H1 (cell line): Measurements from ENCODE around the gene MAPT. TPM values are rescaled to one million over a fixed set of nuclear protein-coding genes. Genes with fewer than 3 reads are reported as not detected.

Experiments used
- POU5F1 ChIP-seq: IDR thresholded peaks from 2 replicates; pipeline ENCODE4 v1.6.1; 2011; ENCODE audit warnings: low read depth, mild to moderate bottlenecking, low read length, moderate library complexity
- RFX5 ChIP-seq: IDR thresholded peaks from 2 replicates; pipeline ENCODE4 v1.6.1; 2011; ENCODE audit warnings: low read depth, low read length, improper control_type of control experiment, borderline replicate concordance
- SIN3A ChIP-seq, 2 experiments: IDR thresholded peaks in 1 of 2; conservative IDR thresholded peaks in 1 of 2; 2 replicates each; pipeline ENCODE4 v1.6.1; 2011 to 2012; ENCODE audit warnings: low read length in 2 of 2, improper control_type of control experiment in 1 of 2, low read depth in 1 of 2, mild to moderate bottlenecking in 1 of 2
- SP2 ChIP-seq: IDR thresholded peaks from 2 replicates; pipeline ENCODE4 v1.6.1; 2012; ENCODE audit warnings: mild to moderate bottlenecking, low read length, inconsistent platforms
- polyA plus RNA-seq, 7 experiments: library from polyadenylated mRNA; depleted of rRNA in 3 of 7; stranded (reverse) in 5 of 7; unstranded in 2 of 7; fragments of >200 nt in 5 of 7; fragments of 200-250 nt in 2 of 7; gene quantifications; 1 replicate in 5 of 7; 2 replicates in 1 of 7; 4 replicates in 1 of 7; pipeline versions ENCODE4 v1.2.1 to v1.2.3, GENCODE V29; 2011 to 2013; ENCODE audit warnings: missing spikeins in 2 of 7, mixed read lengths in 2 of 7
- total RNA-seq: library from RNA; stranded (reverse); fragmentation: NEBNext Ultra II Directional; extraction: Animal tissue kit (Norgen Biotek cat#: 25700); gene quantifications from 2 replicates; pipeline ENCODE4 v1.2.1, GENCODE V29; 2021

MAPT gene
- total and polyA plus RNA-seq, 2 of the 8 experiments (the other 6 are each of a cell fraction or from before 2014, with no cell fraction given): 0.54 to 1.7 TPM

DNA sequence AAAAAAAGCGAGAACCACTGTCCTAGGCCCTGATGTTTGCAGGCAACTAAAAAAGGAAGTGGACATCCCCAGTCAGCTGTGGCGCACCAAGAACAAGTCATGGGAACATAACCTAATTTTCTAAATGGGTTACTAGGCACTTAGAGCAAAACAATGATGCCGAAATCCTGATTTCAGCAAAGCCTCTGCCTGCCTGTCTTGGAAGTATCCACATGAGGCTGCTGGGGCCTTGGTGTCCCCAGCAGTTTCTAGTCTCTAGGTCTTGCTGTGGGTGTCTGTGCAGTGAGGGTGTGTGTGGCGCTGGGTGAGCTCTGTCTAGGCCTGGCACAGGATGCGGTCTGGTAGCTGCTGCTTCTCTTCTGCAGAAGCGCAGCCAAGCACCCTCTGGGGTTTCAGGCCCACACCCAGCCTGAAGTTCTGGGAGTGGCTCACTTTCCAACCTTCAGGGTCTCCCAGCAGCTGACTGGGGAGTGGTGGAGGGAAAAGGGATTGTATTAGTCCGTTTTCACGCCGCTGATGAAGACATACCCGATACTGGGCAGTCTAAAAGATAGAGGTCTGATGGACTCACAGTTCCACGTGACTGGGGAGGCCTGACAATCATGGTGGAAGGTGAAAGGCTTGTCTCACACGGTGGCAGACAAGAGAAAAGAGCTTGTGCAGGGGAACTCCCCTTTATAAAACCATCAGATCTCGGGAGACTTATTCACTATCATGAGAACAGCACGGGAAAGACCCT is 125.8 kb downstream of the MAPT start (continued):
- no peak for TF ChIP-seq SP2
- TF ChIP-seq RFX5: no peak
- no peak for TF ChIP-seq POU5F1
- TF ChIP-seq SIN3A (conservative IDR thresholded peaks at IDR 0.05 in 1 of 2, IDR thresholded peaks at IDR 0.05 in 1 of 2; ENCODE audit: low read depth in 1 of 2, low read length in 2 of 2): no peak
